ENCODE results near the gene PLA2G4F. TPM values are rescaled to one million over a fixed set of nuclear protein-coding genes. Genes with fewer than 3 reads are reported as not detected.

Gene PLA2G4F
- total RNA-seq, 1 experiment from 2014 or later: 0.05 TPM

- Histone ChIP-seq H3K36me3 (ENCODE audit: control insufficient read depth in 1 of 2, insufficient read depth in 2 of 2, low read length in 2 of 2) (no peaks in the 10 kb centered on the region), H3K4me1 (ENCODE audit: control insufficient read depth in 1 of 2, insufficient read depth in 2 of 2, low read length in 2 of 2) (no peaks in the 10 kb centered on the region), H3K9ac (ENCODE audit: low read length) (no peak overlapping the region), H3K4me3 (replicated peaks in 1 of 2; ENCODE audit: low read depth in 1 of 2, low read length in 2 of 2) (no peak overlapping the region), H4K20me1 (ENCODE audit: insufficient read depth) (no peaks in the 10 kb centered on the region), H3K9me3 (ENCODE audit: control insufficient read depth in 1 of 2, insufficient read depth in 1 of 2, low read depth in 1 of 2, low read length in 2 of 2) (no peaks in the 10 kb centered on the region), H2AFZ (ENCODE audit: low read depth, low read length, poor library complexity, severe bottlenecking) (no peak overlapping the region), H3K27me3 (ENCODE audit: insufficient read depth, low read length) (no peaks in the 10 kb centered on the region), H3K79me2 (ENCODE audit: insufficient read depth, low read length) (no peaks in the 10 kb centered on the region), H3K4me2 (ENCODE audit: low read length) (no peak overlapping the region), H3K27ac (ENCODE audit: low read depth, low read length) (no peak overlapping the region), H3K9me2 (ENCODE audit: insufficient read depth) (no peaks in the 10 kb centered on the region)
- RAD21 ChIA-PET (ENCODE audit: low non-redundant PET in 1 of 2, low total read pairs in 2 of 2, uncharacterized antibody in 2 of 2, unreplicated experiment in 2 of 2): no interaction called here
- DNase-seq (ENCODE audit: low read depth, low spot score) (no peak), ATAC-seq (no peak)
- intact Hi-C loops (cut with micrococcal nuclease): no loop called here
- CTCF ChIA-PET: no interaction called here
- POLR2A ChIA-PET: no interaction called here
- no peak for TF ChIP-seq MAX (IDR thresholded peaks at IDR 0.05)
- no peak for TF ChIP-seq YY1 (IDR thresholded peaks at IDR 0.05; ENCODE audit: extremely low read depth, insufficient replicate concordance, low read depth, low read length)
- no peak for TF ChIP-seq CEBPB (IDR thresholded peaks at IDR 0.05; ENCODE audit: low read depth)
- TF ChIP-seq POLR2AphosphoS5 (IDR thresholded peaks at IDR 0.05; ENCODE audit: low read depth, low read length): no peak
- no peak for TF ChIP-seq REST (IDR thresholded peaks at IDR 0.05; ENCODE audit: low read depth)
- TF ChIP-seq ZBTB33 (IDR thresholded peaks at IDR 0.05; ENCODE audit: extremely low read depth, insufficient replicate concordance, low read length): no peak
- TF ChIP-seq ATF3 (IDR thresholded peaks at IDR 0.05): no peak
- TF ChIP-seq EZH2phosphoT487 (IDR thresholded peaks at IDR 0.05; ENCODE audit: borderline replicate concordance): no peak
- no peak for TF ChIP-seq ZNF274 (IDR thresholded peaks at IDR 0.05; ENCODE audit: low read depth, low read length)
- no peak for TF ChIP-seq FOSL1 (IDR thresholded peaks at IDR 0.05; ENCODE audit: low read depth)
- no peak for TF ChIP-seq SIN3A (IDR thresholded peaks at IDR 0.05; ENCODE audit: low read depth)
- no peak for TF ChIP-seq EGR1 (IDR thresholded peaks at IDR 0.05; ENCODE audit: low read depth)
- no TSS peak for BruUV-seq (replicated peaks)
These were observed 9.6 kb downstream of the PLA2G4F start for GRCh38 chr15:42146551-42147430.

All from HCT116 (cell line).